Ovary (tissue), 9 donors: ENCODE data around the gene FKBP15. TPM values are rescaled to one million over a fixed set of nuclear protein-coding genes. Genes with fewer than 3 reads are reported as not detected.

Experiments used
- DNase-seq, 5 donors: peaks; one replicate each; pipeline ENCODE4 v3.0.0-alpha.2; 2019 to 2020
- H3K27ac ChIP-seq, 2 donors: fragments of 200-600 bp; one replicate each; pipeline versions ENCODE4 v1.5.1 to v1.8.0; 2019 to 2022
- H3K27me3 ChIP-seq: fragments of 200-600 bp; one replicate; pipeline ENCODE4 v1.8.0; 2022
- H3K36me3 ChIP-seq: fragments of 200-600 bp; sonication (generic); one replicate; pipeline ENCODE4 v1.5.1; 2019
- H3K4me1 ChIP-seq: one replicate; pipeline ENCODE4 v1.8.1; 2013; ENCODE audit warnings: mild to moderate bottlenecking, moderate library complexity; ENCODE audit not compliant: insufficient read depth
- H3K4me3 ChIP-seq: fragments of 200-600 bp; sonication (generic); one replicate; pipeline ENCODE4 v1.5.1; 2017
- H3K9me3 ChIP-seq, 2 donors: fragments of 200-600 bp in 1 of 2; sonication (generic) in 1 of 2; one replicate each; pipeline versions ENCODE4 v1.5.1 to v1.8.1; 2013 to 2019; ENCODE audit warnings: mild to moderate bottlenecking in 1 of 2, moderate library complexity in 1 of 2
- CTCF ChIP-seq, 3 donors: fragments of 450-650 bp in 2 of 3; fragments of 200-600 bp in 1 of 3; IDR thresholded peaks; one replicate each; pipeline versions ENCODE4 v1.5.1 to v1.8.0; 2016 to 2022; ENCODE audit warnings: antibody characterized with exemption in 3 of 3, mild to moderate bottlenecking in 1 of 3
- EP300 ChIP-seq: sonication (generic); formaldehyde crosslinking; IDR thresholded peaks from one replicate; pipeline ENCODE4 v1.6.1; 2017; ENCODE audit warnings: antibody characterized with exemption
- POLR2A ChIP-seq: fragments of 450-650 bp; IDR thresholded peaks from one replicate; pipeline ENCODE4 v1.6.1; 2017; ENCODE audit warnings: antibody characterized with exemption, mild to moderate bottlenecking, moderate library complexity
- WGBS, 3 donors: extraction: QIAGEN DNeasy Blood & Tissue Kit in 1 of 3; methylation state at CpG; one replicate each; pipeline versions ENCODE4 v1.1.5 to v1.1.7; 2013 to 2017; 5-methylcytosine and 5-hydroxymethylcytosine counted together
- intact Hi-C, 4 donors: fragments of 100-400 bp; cut with DNase I; formaldehyde crosslinking; loops; one replicate each; pipeline versions ENCODE4 v1.11.0 to v1.15.1; 2022 to 2023
- polyA plus RNA-seq, 2 donors: library from polyadenylated mRNA; stranded (reverse); fragments of 200-250 nt in 1 of 2; fragments of 350-450 nt in 1 of 2; fragmentation: Illumina TruSeq in 1 of 2; extraction: RNeasy Lipid Tissue Mini Kit (QIAGEN cat#74804) in 1 of 2; gene quantifications; one replicate each; pipeline ENCODE4 v1.2.3, GENCODE V29; 2013 to 2014
- total RNA-seq, 7 donors: library from RNA; depleted of rRNA in 2 of 7; stranded (reverse); fragments of >200 nt in 2 of 7; fragmentation: NEBNext Ultra II Directional in 3 of 7; extraction: Animal tissue kit (Norgen Biotek cat#: 25700) in 3 of 7; gene quantifications; one replicate each; pipeline versions ENCODE4 v1.1.0 to v1.2.4, GENCODE V29; 2016 to 2023
- donor health status: DM: no; HTN: no; CAD: no; lungs with moderate emphysema.
- donor health status: DM: no; HTN: no; CAD: no.
- donor health status: Bipolar disorder and iron deficiency.
- donor health status: DM: yes; HTN: yes; CAD: no.
- donor health status: DM: no; HTN: no; CAD: no.
- donor health status: DM: yes; HTN: yes; CAD: no.

Gene FKBP15
- total and polyA plus RNA-seq, 9 donors = 10.9 to 32.9 (median 20.2) TPM

- 56 to 67% (median 60%) methylated on average over 9 of the region's 9 CpGs for WGBS, 3 donors
- intact Hi-C loops = no loop called here
- H3K9me3 ChIP-seq = no peaks in the 10 kb centered on the region
- no peaks in the 10 kb centered on the region for H3K4me1 ChIP-seq
- H3K36me3 ChIP-seq = no peaks in the 10 kb centered on the region
- no peak overlapping the region for H3K4me3 ChIP-seq
- no peak for DNase-seq
- no peaks in the 10 kb centered on the region for H3K27me3 ChIP-seq
- H3K27ac ChIP-seq = no peak overlapping the region
- no peak for TF ChIP-seq POLR2A
- no peak for TF ChIP-seq EP300
Observed at GRCh38 chr9:113137196-113138168, 83.6 kb downstream of the FKBP15 start.

- TF ChIP-seq EP300 (no peak), POLR2A (no peak), CTCF (IDR thresholded peaks at IDR 0.05) (no peak)
- WGBS, 3 donors = 3 to 10% (median 5%) methylated on average over 3 of the region's 3 CpGs
- no peak overlapping the region for H3K4me3 ChIP-seq
- H3K4me1 ChIP-seq = no peaks in the 10 kb centered on the region
- no peak overlapping the region for H3K27ac ChIP-seq
- H3K9me3 ChIP-seq = no peaks in the 10 kb centered on the region
- intact Hi-C loops = no loop called here
- no peaks in the 10 kb centered on the region for H3K27me3 ChIP-seq
- DNase-seq = no peak
- no peaks in the 10 kb centered on the region for H3K36me3 ChIP-seq
Observed at GRCh38 chr9:113131689-113132151, 89.4 kb downstream of the FKBP15 start.

DNA sequence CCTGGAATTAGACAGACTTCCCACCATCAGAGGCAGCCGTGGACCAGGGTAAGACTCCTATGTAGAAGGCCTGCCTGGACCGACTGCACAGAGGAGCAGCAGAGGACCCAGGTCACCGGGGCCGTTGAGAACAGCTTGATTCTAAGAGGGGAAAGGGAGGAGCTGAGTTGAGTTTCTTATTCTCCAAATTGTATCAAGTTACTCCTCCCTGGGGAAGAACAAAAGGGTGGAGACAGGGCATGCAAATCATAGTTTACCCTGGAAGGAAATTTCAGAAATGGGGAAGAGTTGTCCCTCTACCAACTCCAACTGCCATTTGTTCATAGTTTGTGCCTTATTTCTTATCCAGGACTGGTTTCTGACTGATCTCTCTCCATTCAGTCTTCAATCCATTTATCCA is 91.2 kb downstream of the FKBP15 start:
- no peak overlapping the region for H3K27ac ChIP-seq
- H3K4me1 ChIP-seq = no peaks in the 10 kb centered on the region
- 40 to 52% (median 49%) methylated on average over 4 of the region's 4 CpGs for WGBS, 3 donors
- no peaks in the 10 kb centered on the region for H3K9me3 ChIP-seq
- no peak for DNase-seq
- no peak overlapping the region for H3K4me3 ChIP-seq
- TF ChIP-seq POLR2A (no peak), EP300 (no peak), CTCF (IDR thresholded peaks at IDR 0.05) (no peak)
- intact Hi-C loops = no loop called here
- H3K27me3 ChIP-seq = no peaks in the 10 kb centered on the region
- H3K36me3 ChIP-seq = no peaks in the 10 kb centered on the region

- TF ChIP-seq EP300 = no peak
- TF ChIP-seq POLR2A = no peak
- no peak for TF ChIP-seq CTCF (IDR thresholded peaks at IDR 0.05)
- H3K27ac ChIP-seq = no peak overlapping the region
- H3K4me3 ChIP-seq = no peak overlapping the region
- no peaks in the 10 kb centered on the region for H3K27me3 ChIP-seq
- no peaks in the 10 kb centered on the region for H3K36me3 ChIP-seq
- intact Hi-C loops = no loop called here
- DNase-seq = no peak
- H3K4me1 ChIP-seq = no peaks in the 10 kb centered on the region
- no peaks in the 10 kb centered on the region for H3K9me3 ChIP-seq
Observed at GRCh38 chr9:113129466-113129865, 91.6 kb downstream of the FKBP15 start.
